K562 (cell line): ENCODE results near the gene F11R. TPM values are rescaled to one million over a fixed set of nuclear protein-coding genes. Genes with fewer than 3 reads are reported as not detected.

Experiments used
- CTBP1 ChIP-seq: fragments of 450-650 bp; IDR thresholded peaks from 2 replicates; pipeline ENCODE4 v1.6.1; 2016; ENCODE audit warnings: borderline replicate concordance
- KDM5B ChIP-seq: fragments of 200-600 bp; sonication (generic); IDR thresholded peaks from 2 replicates; pipeline ENCODE4 v1.6.1; 2012; ENCODE audit warnings: low read depth, mild to moderate bottlenecking, moderate library complexity, low read length, control low read depth, inconsistent platforms; ENCODE audit not compliant: insufficient replicate concordance
- MEF2A ChIP-seq: IDR thresholded peaks from 2 replicates; pipeline ENCODE4 v1.6.1; 2011; ENCODE audit warnings: low read depth, mild to moderate bottlenecking, low read length, moderate library complexity; ENCODE audit not compliant: control insufficient read depth
- NCOR1 ChIP-seq: fragments of 450-650 bp; IDR thresholded peaks from 2 replicates; pipeline ENCODE4 v1.6.1; 2016; ENCODE audit warnings: mild to moderate bottlenecking, moderate library complexity
- PTRF ChIP-seq: fragments of 450-650 bp; IDR thresholded peaks from 2 replicates; pipeline ENCODE4 v1.6.1; 2016; ENCODE audit warnings: mild to moderate bottlenecking, missing genetic modification characterization, missing compliant biosample characterization
- RNF2 ChIP-seq: sonication (generic); IDR thresholded peaks from 2 replicates; pipeline ENCODE4 v1.6.1; 2016
- SIN3A ChIP-seq, 2 experiments: fragments of 150-350 bp in 1 of 2; IDR thresholded peaks; 2 replicates each; pipeline ENCODE4 v1.6.1; 2011 to 2016; ENCODE audit warnings: borderline replicate concordance in 2 of 2, low read depth in 2 of 2, low read length in 2 of 2, mild to moderate bottlenecking in 2 of 2, moderate library complexity in 2 of 2; ENCODE audit not compliant: control insufficient read depth in 1 of 2
- UBTF ChIP-seq, 2 experiments: IDR thresholded peaks; 2 replicates each; pipeline ENCODE4 v1.6.1; 2012; ENCODE audit warnings: improper control_type of control experiment in 2 of 2, low read depth in 2 of 2, low read length in 2 of 2, borderline replicate concordance in 1 of 2
- ZNF197 ChIP-seq: fragments of 200-800 bp; sonication (Bioruptor generic); IDR thresholded peaks from 2 replicates; pipeline ENCODE4 v1.6.1; 2016; ENCODE audit warnings: low read depth, missing genetic modification characterization, missing compliant biosample characterization
- polyA plus RNA-seq, 8 experiments: library from polyadenylated mRNA; depleted of rRNA in 4 of 8; stranded (reverse) in 5 of 8; unstranded in 3 of 8; fragments of >200 nt; fragmentation: Nextera tagmentation in 2 of 8; fragmentation: Illumina TruSeq in 1 of 8; extraction: Ambion mirVana in 2 of 8; extraction: Trizol in 1 of 8; gene quantifications; 2 replicates each; pipeline versions ENCODE4 v1.2.1 to v1.2.3, GENCODE V29; 2011 to 2014; ENCODE audit warnings: inconsistent platforms in 1 of 8, missing spikeins in 1 of 8
- total RNA-seq, 7 experiments: library from RNA; depleted of rRNA in 6 of 7; stranded (reverse); fragments of >200 nt in 6 of 7; fragmentation: Illumina TruSeq in 2 of 7; extraction: Trizol in 2 of 7; gene quantifications; 2 replicates each; pipeline versions ENCODE4 v1.2.1 to v1.2.3, GENCODE V29; 2011 to 2021; ENCODE audit warnings: low replicate concordance in 1 of 7
- TF ChIP-seq, protein P1 (sequence below): fragments of 450-650 bp; formaldehyde crosslinking; IDR thresholded peaks from 2 replicates; pipeline ENCODE4 v1.4.0; 2020; ENCODE audit warnings: mild to moderate bottlenecking, moderate library complexity
- TF ChIP-seq, protein P2 (sequence below): fragments of 450-650 bp; IDR thresholded peaks from 2 replicates; pipeline ENCODE4 v1.7.0; 2016; ENCODE audit warnings: borderline replicate concordance
- TF ChIP-seq, protein P3 (sequence below): IDR thresholded peaks from 2 replicates; pipeline ENCODE4 v1.6.1; 2012; ENCODE audit warnings: low read depth, low read length, improper control_type of control experiment, borderline replicate concordance
- TF ChIP-seq, protein P4 (sequence below): sonication (generic); formaldehyde crosslinking; IDR thresholded peaks from 2 replicates; pipeline ENCODE4 v1.8.1; 2023; ENCODE audit warnings: mild to moderate bottlenecking, missing genetic modification reagents

F11R gene
- total and polyA plus RNA-seq, 9 of the 15 experiments (the other 6 are each of a cell fraction or from before 2014, with no cell fraction given), result 27.4 to 187 (median 52.5) TPM

- TF ChIP-seq NCOR1, result no peak
- TF ChIP-seq ZNF197 (CRISPR knock-in tag), result no peak
- no peak for TF ChIP-seq RNF2
- TF ChIP-seq SIN3A (IDR thresholded peaks at IDR 0.05; ENCODE audit: borderline replicate concordance in 2 of 2, control insufficient read depth in 1 of 2, low read depth in 2 of 2, low read length in 2 of 2), result no peak
- no peak for TF ChIP-seq KDM5B
- TF ChIP-seq CTBP1, result no peak
- TF ChIP-seq, protein P1, sequence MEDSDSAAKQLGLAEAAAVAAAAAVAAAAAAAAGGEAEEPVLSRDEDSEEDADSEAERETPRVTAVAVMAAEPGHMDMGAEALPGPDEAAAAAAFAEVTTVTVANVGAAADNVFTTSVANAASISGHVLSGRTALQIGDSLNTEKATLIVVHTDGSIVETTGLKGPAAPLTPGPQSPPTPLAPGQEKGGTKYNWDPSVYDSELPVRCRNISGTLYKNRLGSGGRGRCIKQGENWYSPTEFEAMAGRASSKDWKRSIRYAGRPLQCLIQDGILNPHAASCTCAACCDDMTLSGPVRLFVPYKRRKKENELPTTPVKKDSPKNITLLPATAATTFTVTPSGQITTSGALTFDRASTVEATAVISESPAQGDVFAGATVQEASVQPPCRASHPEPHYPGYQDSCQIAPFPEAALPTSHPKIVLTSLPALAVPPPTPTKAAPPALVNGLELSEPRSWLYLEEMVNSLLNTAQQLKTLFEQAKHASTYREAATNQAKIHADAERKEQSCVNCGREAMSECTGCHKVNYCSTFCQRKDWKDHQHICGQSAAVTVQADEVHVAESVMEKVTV, result 0 out of 2 replicates have a peak, but pooled peaks have one; percentile 24
- TF ChIP-seq, protein P2, sequence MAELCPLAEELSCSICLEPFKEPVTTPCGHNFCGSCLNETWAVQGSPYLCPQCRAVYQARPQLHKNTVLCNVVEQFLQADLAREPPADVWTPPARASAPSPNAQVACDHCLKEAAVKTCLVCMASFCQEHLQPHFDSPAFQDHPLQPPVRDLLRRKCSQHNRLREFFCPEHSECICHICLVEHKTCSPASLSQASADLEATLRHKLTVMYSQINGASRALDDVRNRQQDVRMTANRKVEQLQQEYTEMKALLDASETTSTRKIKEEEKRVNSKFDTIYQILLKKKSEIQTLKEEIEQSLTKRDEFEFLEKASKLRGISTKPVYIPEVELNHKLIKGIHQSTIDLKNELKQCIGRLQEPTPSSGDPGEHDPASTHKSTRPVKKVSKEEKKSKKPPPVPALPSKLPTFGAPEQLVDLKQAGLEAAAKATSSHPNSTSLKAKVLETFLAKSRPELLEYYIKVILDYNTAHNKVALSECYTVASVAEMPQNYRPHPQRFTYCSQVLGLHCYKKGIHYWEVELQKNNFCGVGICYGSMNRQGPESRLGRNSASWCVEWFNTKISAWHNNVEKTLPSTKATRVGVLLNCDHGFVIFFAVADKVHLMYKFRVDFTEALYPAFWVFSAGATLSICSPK, result no peak
- no peak for TF ChIP-seq PTRF
- TF ChIP-seq UBTF (IDR thresholded peaks at IDR 0.05; ENCODE audit: borderline replicate concordance in 1 of 2, low read depth in 2 of 2, low read length in 2 of 2), result no peak
- TF ChIP-seq, protein P3, sequence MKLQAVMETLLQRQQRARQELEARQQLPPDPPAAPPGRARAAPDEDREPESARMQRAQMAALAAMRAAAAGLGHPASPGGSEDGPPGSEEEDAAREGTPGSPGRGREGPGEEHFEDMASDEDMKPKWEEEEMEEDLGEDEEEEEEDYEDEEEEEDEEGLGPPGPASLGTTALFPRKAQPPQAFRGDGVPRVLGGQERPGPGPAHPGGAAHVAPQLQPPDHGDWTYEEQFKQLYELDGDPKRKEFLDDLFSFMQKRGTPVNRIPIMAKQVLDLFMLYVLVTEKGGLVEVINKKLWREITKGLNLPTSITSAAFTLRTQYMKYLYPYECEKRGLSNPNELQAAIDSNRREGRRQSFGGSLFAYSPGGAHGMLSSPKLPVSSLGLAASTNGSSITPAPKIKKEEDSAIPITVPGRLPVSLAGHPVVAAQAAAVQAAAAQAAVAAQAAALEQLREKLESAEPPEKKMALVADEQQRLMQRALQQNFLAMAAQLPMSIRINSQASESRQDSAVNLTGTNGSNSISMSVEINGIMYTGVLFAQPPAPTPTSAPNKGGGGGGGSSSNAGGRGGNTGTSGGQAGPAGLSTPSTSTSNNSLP, result 0 out of 2 replicates have a peak, but pooled peaks have one; percentile 26
- TF ChIP-seq, protein P4, sequence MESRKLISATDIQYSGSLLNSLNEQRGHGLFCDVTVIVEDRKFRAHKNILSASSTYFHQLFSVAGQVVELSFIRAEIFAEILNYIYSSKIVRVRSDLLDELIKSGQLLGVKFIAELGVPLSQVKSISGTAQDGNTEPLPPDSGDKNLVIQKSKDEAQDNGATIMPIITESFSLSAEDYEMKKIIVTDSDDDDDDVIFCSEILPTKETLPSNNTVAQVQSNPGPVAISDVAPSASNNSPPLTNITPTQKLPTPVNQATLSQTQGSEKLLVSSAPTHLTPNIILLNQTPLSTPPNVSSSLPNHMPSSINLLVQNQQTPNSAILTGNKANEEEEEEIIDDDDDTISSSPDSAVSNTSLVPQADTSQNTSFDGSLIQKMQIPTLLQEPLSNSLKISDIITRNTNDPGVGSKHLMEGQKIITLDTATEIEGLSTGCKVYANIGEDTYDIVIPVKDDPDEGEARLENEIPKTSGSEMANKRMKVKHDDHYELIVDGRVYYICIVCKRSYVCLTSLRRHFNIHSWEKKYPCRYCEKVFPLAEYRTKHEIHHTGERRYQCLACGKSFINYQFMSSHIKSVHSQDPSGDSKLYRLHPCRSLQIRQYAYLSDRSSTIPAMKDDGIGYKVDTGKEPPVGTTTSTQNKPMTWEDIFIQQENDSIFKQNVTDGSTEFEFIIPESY (CRISPR knock-in tag), result 0 out of 2 replicates have a peak, but pooled peaks have one; percentile 49
- no peak for TF ChIP-seq MEF2A
These were observed 27.3 kb downstream of the F11R start (continued) for GRCh38 chr1:160993544-160994193.
